Measurements from ENCODE around the gene SEPTIN3.

DNA sequence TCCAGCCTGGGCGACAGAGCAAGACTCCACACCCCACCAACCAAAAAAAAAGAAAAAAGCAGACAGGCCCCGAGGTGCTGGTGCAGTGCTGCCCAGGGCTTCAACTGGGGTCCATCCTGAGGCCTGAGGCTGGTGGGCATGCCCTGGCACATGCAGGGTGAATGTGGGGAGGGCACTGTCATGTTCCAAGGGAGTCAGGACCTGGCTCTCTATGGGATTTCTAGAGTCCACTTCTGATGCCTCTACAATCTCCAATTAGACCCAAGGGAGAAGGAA lies 32.4 kb upstream of the SEPTIN3 start:
- TF ChIP-seq CTCF (IDR thresholded peaks at IDR 0.05) (no peak), TCF7L2 (IDR thresholded peaks at IDR 0.05; ENCODE audit: low read depth, low read length) (no peak)
